NB4 (cell line): ENCODE measurements around the gene APP.

Experiments
- DNase-seq: peaks from one replicate; pipeline ENCODE4 v3.0.0; 2010; ENCODE audit warnings: low read depth
- H3K4me3 ChIP-seq: one replicate; pipeline ENCODE4 v1.5.1; 2011; ENCODE audit warnings: mild to moderate bottlenecking, low read depth, low read length, moderate library complexity
- MYC ChIP-seq: IDR thresholded peaks from 2 replicates; pipeline ENCODE4 v1.6.1; 2011; ENCODE audit warnings: low read depth, low read length
- POLR2A ChIP-seq: IDR thresholded peaks from 2 replicates; pipeline ENCODE4 v1.6.1; 2011; ENCODE audit warnings: mild to moderate bottlenecking; ENCODE audit not compliant: insufficient read length; ENCODE audit errors: extremely low read depth
- TF ChIP-seq, protein P1 (sequence below): IDR thresholded peaks from one replicate; pipeline ENCODE4 v1.5.1; 2012; ENCODE audit warnings: low read depth, low read length
- TF ChIP-seq, protein P2 (sequence below): IDR thresholded peaks from 2 replicates; pipeline ENCODE4 v1.6.1; 2011; ENCODE audit warnings: low read depth, low read length

APP gene

GRCh38 chr21:26140926-26141325 lies 29.6 kb downstream of the APP start:
- no peak for TF ChIP-seq POLR2A
- TF ChIP-seq MYC = no peak
- TF ChIP-seq, protein P1, sequence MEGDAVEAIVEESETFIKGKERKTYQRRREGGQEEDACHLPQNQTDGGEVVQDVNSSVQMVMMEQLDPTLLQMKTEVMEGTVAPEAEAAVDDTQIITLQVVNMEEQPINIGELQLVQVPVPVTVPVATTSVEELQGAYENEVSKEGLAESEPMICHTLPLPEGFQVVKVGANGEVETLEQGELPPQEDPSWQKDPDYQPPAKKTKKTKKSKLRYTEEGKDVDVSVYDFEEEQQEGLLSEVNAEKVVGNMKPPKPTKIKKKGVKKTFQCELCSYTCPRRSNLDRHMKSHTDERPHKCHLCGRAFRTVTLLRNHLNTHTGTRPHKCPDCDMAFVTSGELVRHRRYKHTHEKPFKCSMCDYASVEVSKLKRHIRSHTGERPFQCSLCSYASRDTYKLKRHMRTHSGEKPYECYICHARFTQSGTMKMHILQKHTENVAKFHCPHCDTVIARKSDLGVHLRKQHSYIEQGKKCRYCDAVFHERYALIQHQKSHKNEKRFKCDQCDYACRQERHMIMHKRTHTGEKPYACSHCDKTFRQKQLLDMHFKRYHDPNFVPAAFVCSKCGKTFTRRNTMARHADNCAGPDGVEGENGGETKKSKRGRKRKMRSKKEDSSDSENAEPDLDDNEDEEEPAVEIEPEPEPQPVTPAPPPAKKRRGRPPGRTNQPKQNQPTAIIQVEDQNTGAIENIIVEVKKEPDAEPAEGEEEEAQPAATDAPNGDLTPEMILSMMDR = no peak
- TF ChIP-seq, protein P2, sequence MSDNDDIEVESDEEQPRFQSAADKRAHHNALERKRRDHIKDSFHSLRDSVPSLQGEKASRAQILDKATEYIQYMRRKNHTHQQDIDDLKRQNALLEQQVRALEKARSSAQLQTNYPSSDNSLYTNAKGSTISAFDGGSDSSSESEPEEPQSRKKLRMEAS = no peak
- no peak for DNase-seq
- no peak overlapping the region for H3K4me3 ChIP-seq

GRCh38 chr21:26140164-26140579 lies 30.4 kb downstream of the APP start:
- DNase-seq = peak; percentile 3
- H3K4me3 ChIP-seq = no peak overlapping the region
- TF ChIP-seq, protein P2 = no peak
- TF ChIP-seq POLR2A = no peak
- TF ChIP-seq MYC = no peak
- TF ChIP-seq, protein P1 = no peak

- DNase-seq = no peak
- no peak overlapping the region for H3K4me3 ChIP-seq
- TF ChIP-seq POLR2A = no peak
- TF ChIP-seq, protein P1 = no peak
- no peak for TF ChIP-seq MYC
- TF ChIP-seq, protein P2 = no peak
These were observed 31.8 kb downstream of the APP start for GRCh38 chr21:26138615-26139257.

DNA sequence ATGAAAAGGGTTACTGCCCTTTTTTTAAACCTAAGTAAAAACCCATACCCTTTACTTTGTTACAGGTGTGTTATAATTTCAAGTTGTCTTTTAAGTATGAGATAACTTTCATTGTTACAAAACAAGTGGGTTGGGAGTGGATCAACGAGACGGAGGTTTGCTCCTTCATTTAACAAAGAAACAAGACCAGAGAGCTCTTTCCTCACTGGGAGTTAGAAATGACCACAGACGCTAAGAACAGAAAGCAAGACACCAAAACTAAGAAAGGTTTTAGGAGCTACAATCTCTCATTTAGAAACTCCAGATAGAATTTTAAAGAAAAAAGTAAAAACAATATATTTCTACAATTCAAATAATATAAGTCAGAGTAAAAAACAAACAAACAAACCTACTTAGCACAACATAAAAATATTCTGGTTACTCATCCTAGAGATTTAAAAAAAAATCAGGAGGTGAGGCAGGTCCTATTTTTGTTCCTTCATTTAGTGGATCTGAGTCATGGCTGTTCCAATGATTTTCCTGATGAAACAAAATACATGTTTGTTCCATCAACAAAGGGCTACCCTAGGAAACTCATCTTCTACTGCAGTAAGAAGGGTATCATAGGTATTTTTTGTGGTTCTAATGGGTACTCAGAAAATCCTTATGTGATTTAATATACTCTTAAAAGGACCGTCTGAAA lies 33.0 kb downstream of the APP start:
- TF ChIP-seq, protein P2 = no peak
- TF ChIP-seq, protein P1 = no peak
- TF ChIP-seq POLR2A = no peak
- no peak for TF ChIP-seq MYC
- no peak for DNase-seq
- H3K4me3 ChIP-seq = no peak overlapping the region

GRCh38 chr21:26136671-26137070 lies 33.9 kb downstream of the APP start:
- no peak overlapping the region for H3K4me3 ChIP-seq
- no peak for DNase-seq
- TF ChIP-seq, protein P2 = no peak
- TF ChIP-seq POLR2A = no peak
- no peak for TF ChIP-seq MYC
- TF ChIP-seq, protein P1 = no peak
